ENCODE results near the gene PACSIN1.

PACSIN1 gene

GRCh38 chr6:34565722-34566137 lies 99.9 kb downstream of the PACSIN1 start:
- DNase-seq = no peak

- DNase-seq = no peak
Measured at GRCh38 chr6:34566830-34567546, 101.1 kb downstream of the PACSIN1 start.

- DNase-seq = no peak
Measured at GRCh38 chr6:34568341-34569201, 102.7 kb downstream of the PACSIN1 start.

- no peak for DNase-seq
Measured at GRCh38 chr6:34569361-34569973, 103.6 kb downstream of the PACSIN1 start.

- DNase-seq = no peak
Measured at GRCh38 chr6:34570066-34570833, 104.4 kb downstream of the PACSIN1 start.

GRCh38 chr6:34571388-34571787 lies 105.5 kb downstream of the PACSIN1 start:
- no peak for DNase-seq

- no peak for DNase-seq
Measured at GRCh38 chr6:34572021-34572420, 106.1 kb downstream of the PACSIN1 start.

GRCh38 chr6:34572585-34572984 lies 106.7 kb downstream of the PACSIN1 start:
- DNase-seq = no peak

GRCh38 chr6:34573567-34574183 lies 107.8 kb downstream of the PACSIN1 start:
- no peak for DNase-seq

GRCh38 chr6:34574647-34575293 lies 108.9 kb downstream of the PACSIN1 start:
- no peak for DNase-seq

GRCh38 chr6:34575326-34575725 lies 109.5 kb downstream of the PACSIN1 start:
- DNase-seq = no peak

GRCh38 chr6:34576286-34576955 lies 110.5 kb downstream of the PACSIN1 start:
- DNase-seq = no peak

- no peak for DNase-seq
Measured at GRCh38 chr6:34578445-34579262, 112.8 kb downstream of the PACSIN1 start.

- no peak for DNase-seq
Measured at GRCh38 chr6:34580707-34581560, 115.1 kb downstream of the PACSIN1 start.

- DNase-seq = no peak
Measured at GRCh38 chr6:34581561-34581920, 115.7 kb downstream of the PACSIN1 start.

GRCh38 chr6:34583461-34583860 lies 117.6 kb downstream of the PACSIN1 start:
- no peak for DNase-seq

GRCh38 chr6:34583861-34584604 lies 118.2 kb downstream of the PACSIN1 start:
- DNase-seq = no peak

GRCh38 chr6:34584694-34585093 lies 118.8 kb downstream of the PACSIN1 start:
- no peak for DNase-seq
